GM12873 (cell line): Measurements from ENCODE around the gene HPDL.

Experiments
- TF ChIP-seq, protein P1 (sequence below): IDR thresholded peaks from 2 replicates; pipeline ENCODE4 v1.5.1; 2012; ENCODE audit warnings: low read depth, mild to moderate bottlenecking, moderate library complexity, low read length, control low read depth; ENCODE audit not compliant: insufficient read depth; ENCODE audit errors: missing control alignments

HPDL gene

DNA sequence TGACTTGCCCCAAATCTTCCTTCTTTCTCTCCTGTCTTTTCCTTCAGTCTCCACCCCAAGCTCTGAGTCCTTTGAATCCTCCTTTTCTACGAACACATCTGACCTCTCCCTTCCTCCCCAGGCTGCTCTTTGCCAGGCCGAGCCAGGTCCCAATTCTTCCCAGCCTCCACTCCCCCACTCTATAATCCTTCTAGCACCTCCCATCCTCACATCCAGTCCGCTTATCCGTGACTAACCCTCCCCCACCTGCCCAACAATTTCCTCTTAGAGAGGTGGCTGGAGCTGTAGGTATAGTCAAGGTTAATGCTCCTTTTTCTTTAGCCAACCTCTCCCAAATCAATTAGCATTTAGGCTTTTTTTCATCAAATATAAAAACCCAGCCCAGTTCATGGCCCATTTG is 9.5 kb upstream of the HPDL start:
- TF ChIP-seq, protein P1, sequence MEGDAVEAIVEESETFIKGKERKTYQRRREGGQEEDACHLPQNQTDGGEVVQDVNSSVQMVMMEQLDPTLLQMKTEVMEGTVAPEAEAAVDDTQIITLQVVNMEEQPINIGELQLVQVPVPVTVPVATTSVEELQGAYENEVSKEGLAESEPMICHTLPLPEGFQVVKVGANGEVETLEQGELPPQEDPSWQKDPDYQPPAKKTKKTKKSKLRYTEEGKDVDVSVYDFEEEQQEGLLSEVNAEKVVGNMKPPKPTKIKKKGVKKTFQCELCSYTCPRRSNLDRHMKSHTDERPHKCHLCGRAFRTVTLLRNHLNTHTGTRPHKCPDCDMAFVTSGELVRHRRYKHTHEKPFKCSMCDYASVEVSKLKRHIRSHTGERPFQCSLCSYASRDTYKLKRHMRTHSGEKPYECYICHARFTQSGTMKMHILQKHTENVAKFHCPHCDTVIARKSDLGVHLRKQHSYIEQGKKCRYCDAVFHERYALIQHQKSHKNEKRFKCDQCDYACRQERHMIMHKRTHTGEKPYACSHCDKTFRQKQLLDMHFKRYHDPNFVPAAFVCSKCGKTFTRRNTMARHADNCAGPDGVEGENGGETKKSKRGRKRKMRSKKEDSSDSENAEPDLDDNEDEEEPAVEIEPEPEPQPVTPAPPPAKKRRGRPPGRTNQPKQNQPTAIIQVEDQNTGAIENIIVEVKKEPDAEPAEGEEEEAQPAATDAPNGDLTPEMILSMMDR = no peak

DNA sequence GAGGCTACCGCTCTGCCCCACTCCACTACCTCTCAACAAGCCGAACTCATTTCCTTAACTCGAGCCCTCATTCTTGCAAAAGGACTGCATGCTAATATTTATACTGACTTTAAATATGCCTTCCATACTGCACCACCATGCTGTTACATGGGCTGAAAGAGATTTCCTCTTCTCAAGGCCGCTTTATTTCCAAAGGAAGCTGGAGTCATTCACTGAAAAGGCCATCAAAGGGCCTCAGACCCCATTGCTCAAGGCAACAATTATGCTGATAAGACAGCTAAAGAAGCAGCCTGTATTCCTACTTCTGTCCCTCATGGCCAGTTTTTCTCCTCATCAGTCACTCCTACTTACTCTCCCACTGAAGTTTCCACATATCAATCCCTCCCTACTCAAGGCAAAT is 6.9 kb upstream of the HPDL start:
- TF ChIP-seq, protein P1 = no peak

DNA sequence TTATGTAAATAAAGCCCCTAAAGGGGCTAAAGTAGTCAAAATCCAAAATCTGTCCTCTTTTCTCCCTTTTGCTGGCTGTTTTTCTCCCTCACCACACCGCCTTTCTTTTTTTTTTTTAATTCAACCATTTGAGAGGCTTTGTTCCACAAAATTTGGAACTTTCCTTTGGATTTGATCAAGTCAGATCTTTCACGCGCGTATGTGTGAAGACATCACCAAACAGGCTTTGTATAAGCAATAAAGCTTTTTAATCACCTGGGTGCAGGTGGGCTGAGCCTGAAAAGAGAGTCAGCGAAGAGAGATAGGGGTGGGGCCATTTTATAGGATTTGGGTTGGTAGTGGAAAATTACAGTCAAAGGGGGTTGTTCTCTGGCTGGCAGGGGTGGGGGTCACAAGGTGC is 5.3 kb upstream of the HPDL start:
- TF ChIP-seq, protein P1 = no peak

DNA sequence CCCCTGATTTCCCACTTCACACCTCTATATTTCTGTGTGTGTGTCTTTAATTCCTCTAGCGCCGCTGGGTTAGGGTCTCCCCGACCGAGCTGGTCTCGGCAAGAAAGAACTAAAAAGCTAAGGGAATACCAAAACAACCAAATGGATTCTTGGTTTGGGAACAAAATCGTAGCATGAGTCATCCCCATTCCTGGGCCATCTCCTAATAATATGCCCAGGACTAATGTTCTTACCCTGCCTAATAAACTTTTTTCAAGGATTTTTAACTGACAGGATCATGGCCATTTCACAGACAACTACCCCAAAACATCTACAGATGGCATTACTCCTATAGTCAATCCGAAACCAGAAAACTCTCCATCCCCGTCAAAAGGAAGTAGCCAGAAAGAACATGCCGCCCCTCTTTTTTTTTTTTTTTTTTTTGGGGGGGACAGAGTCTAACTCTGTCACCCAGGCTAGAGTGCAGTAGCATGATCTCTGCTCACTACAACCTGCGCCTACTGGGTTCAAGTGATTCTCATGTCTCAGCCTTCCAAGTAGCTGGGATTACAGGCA is 4.1 kb upstream of the HPDL start:
- TF ChIP-seq, protein P1 = no peak

DNA sequence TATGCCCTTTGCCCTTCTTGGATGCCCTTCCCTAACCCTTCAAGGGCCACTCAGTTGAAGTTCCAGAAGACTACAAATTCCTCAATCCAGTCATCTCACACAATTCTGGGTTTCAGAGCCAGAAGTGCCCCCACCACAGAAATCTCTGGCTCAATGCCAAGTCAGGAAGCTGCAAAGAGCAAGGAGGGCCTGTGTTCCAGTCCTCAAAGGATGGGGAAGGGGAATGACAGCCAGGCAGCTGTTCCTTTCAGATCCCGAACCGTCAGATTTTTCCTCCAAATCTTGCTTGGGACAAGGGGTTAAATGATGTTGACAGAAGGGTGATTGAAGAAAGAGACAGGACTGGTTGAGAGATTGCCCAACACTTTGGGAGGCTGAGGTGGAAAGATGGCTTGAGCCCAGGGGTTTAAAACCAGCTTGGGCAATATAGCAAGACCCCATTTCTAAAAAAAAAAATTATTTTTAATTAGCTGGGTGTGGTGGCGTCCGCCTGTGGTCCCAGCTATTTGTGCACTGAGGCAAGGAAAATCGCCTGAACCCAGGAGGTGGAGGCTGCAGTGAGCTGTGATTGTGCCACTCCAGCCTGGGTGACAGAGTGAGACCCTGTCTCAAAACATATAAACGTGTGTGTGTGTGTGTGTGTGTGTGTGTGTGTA is 716 bp upstream of the HPDL start:
- TF ChIP-seq, protein P1 = no peak

DNA sequence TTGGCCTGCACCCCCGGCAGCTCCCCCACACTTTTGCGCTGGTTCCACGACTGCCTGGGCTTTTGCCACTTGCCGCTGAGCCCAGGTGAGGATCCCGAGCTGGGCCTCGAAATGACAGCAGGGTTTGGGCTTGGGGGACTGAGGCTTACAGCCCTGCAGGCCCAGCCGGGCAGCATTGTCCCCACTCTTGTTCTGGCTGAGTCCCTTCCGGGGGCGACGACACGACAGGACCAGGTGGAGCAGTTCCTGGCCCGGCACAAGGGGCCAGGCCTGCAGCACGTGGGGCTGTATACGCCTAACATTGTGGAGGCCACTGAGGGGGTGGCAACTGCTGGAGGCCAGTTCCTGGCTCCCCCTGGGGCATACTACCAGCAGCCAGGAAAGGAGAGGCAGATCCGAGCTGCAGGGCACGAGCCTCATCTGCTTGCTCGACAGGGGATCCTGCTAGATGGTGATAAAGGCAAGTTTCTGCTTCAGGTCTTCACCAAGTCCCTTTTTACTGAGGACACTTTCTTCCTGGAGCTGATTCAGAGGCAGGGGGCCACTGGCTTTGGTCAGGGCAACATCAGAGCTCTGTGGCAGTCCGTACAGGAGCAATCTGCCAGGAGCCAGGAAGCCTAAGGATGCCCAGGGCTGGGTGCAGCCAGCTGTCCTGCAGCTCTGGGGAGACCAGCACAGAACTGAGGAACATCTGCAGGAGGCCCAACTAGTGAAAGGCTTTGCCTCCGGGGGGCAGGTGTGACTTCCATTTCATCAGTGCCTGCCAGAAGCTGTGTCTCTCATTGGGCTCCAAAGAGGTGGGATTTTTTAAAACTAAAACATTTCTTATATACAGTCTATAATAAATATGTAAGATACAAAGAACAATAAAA is 1.2 kb downstream of the HPDL start:
- TF ChIP-seq, protein P1 = no peak

DNA sequence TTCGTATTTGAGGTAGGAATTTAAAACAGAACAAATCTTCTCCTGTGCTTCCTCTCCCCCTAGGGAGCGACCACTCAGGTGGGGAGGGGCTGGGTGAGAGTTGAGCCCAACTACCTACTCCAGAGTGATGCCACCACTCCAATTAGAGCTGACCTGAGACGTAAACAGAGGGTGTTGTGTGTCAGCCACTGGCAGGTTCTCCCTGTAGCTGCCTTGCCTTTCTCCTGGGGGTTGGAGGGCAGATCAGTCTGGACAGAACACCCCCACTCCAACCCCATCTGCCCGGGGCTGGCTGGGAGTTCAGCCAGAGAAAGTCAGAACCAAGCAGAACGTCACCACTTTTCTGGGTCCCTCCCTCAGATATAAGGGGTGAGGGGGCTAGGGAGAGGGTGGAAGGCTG is 2.0 kb downstream of the HPDL start:
- TF ChIP-seq, protein P1 = no peak
